T-helper 22 cell (primary cell): ENCODE data around the gene UQCRHL.
"Not testable (repeated sequence)": the region's sequence is repeated elsewhere in the genome, so short reads cannot be mapped to it uniquely, and the experiment has no call there.

Experiments
- DNase-seq: peaks from one replicate; pipeline ENCODE4 v3.0.0-alpha.2; 2020; ENCODE audit warnings: low read depth

The UQCRHL gene

GRCh38 chr1:15807549-15807948 is at the start of gene UQCRHL:
TSS of gene UQCRHL (minus strand) at chr1:15807649. CDS start at chr1:15807649, 0 bp downstream.
- DNase-seq = not testable (repeated sequence)

- no peak for DNase-seq
These were observed 49.4 kb upstream of the UQCRHL start for GRCh38 chr1:15856888-15857287.

- DNase-seq = no peak
These were observed 45.4 kb upstream of the UQCRHL start for GRCh38 chr1:15852828-15853302.

GRCh38 chr1:15852036-15852827 is 44.8 kb upstream of the UQCRHL start:
- no peak for DNase-seq

GRCh38 chr1:15851210-15852035 is 44.0 kb upstream of the UQCRHL start:
- DNase-seq = no peak

- DNase-seq = no peak
These were observed 43.1 kb upstream of the UQCRHL start for GRCh38 chr1:15850471-15851001.

GRCh38 chr1:15849775-15850324 is 42.4 kb upstream of the UQCRHL start:
- no peak for DNase-seq

GRCh38 chr1:15848929-15849774 is 41.7 kb upstream of the UQCRHL start:
- peak; percentile 54 for DNase-seq

GRCh38 chr1:15848143-15848928 is 40.9 kb upstream of the UQCRHL start:
- DNase-seq = peak; percentile 5

- no peak for DNase-seq
These were observed 40.4 kb upstream of the UQCRHL start for GRCh38 chr1:15847893-15848142.

- DNase-seq = peak; percentile 98
These were observed 39.8 kb upstream of the UQCRHL start, which contains the start of gene SPEN for GRCh38 chr1:15847100-15847892. TSS of gene SPEN (plus strand) at chr1:15847707. CDS start at chr1:15848068, 361 bp downstream.

GRCh38 chr1:15846056-15846455 is 38.6 kb upstream of the UQCRHL start:
- DNase-seq = not testable (repeated sequence)

- no peak for DNase-seq
These were observed 36.5 kb upstream of the UQCRHL start for GRCh38 chr1:15843826-15844572.

- no peak for DNase-seq
These were observed 31.3 kb upstream of the UQCRHL start for GRCh38 chr1:15838721-15839120.

- DNase-seq = no peak
These were observed 30.5 kb upstream of the UQCRHL start for GRCh38 chr1:15837931-15838330.

GRCh38 chr1:15836772-15837669 is 29.6 kb upstream of the UQCRHL start:
- DNase-seq = peak; percentile 24

GRCh38 chr1:15836511-15836771 is 29.0 kb upstream of the UQCRHL start:
- DNase-seq = not testable (repeated sequence)

GRCh38 chr1:15835741-15836510 is 28.5 kb upstream of the UQCRHL start:
- peak; percentile 98 for DNase-seq
